Activated CD8-positive, alpha-beta memory T cell treated with anti-CD3 and anti-CD28 coated beads, Interleukin-2, amount 50 U/mL, for 4 hours (primary cell): ENCODE measurements around the gene LZTR1.

ENCODE experiments used
- DNase-seq: peaks from one replicate; pipeline ENCODE4 v3.0.0-alpha.2; 2020

LZTR1 gene

DNA sequence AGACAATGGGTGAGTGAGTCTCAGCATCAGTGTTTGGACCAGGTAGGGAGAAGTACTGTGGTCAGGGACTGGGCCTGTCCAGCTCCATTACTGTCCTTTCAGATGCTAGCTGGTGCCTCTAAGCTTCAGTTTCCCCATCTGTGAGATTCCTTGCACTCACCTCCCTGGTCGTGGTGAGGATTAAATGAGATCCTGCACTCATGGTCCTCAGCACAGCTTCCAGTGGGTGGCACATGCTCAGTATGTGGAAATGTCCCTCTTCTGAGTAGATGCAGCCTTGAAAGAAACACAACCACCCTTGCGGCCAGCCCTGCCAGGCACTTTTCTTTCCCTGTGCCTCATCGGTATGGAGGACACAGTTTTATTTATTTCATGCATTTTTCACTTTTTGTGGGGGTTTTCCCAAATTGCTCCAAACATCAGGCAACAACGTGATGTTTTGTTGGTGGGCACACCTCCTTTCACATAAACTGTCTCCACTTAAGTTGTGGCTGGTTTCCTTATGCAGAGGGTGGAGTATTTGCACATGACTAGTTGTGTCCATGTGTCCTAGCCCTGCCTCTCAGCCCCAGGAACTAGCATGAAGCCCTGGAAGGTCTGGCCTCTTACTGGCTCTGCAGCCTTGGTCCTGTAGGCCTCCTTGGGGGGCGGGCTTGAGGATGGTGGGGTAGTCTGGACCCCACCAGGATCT lies 1.1 kb downstream of the LZTR1 start:
- DNase-seq = no peak

GRCh38 chr22:20985720-20986119 lies 3.6 kb downstream of the LZTR1 start:
- no peak for DNase-seq

GRCh38 chr22:20986365-20986764 lies 4.3 kb downstream of the LZTR1 start:
- DNase-seq = no peak

DNA sequence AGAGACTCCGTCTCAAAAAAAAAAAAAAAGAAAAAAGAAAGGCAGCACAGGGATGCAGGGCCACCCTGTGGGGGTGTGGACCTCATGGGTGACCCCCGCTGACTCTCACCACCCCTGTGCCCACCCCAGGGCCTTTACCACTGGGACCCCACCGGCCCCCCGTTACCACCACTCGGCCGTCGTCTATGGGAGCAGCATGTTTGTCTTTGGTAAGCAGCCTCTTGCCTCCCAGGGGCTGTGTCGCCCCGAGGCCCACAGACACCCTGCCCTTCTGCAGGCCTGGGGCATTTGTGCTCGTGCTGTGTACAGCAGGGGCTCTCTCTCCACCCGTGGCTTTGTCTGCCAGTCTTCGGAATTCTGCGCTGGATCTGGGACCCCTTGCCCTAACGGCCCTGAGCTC lies 5.3 kb downstream of the LZTR1 start:
- DNase-seq = no peak

- no peak for DNase-seq
Observed at GRCh38 chr22:20988573-20989322, 6.7 kb downstream of the LZTR1 start.

GRCh38 chr22:20989323-20990138 lies 7.4 kb downstream of the LZTR1 start:
- no peak for DNase-seq

GRCh38 chr22:20990184-20991180 lies 8.4 kb downstream of the LZTR1 start:
- DNase-seq = no peak

DNA sequence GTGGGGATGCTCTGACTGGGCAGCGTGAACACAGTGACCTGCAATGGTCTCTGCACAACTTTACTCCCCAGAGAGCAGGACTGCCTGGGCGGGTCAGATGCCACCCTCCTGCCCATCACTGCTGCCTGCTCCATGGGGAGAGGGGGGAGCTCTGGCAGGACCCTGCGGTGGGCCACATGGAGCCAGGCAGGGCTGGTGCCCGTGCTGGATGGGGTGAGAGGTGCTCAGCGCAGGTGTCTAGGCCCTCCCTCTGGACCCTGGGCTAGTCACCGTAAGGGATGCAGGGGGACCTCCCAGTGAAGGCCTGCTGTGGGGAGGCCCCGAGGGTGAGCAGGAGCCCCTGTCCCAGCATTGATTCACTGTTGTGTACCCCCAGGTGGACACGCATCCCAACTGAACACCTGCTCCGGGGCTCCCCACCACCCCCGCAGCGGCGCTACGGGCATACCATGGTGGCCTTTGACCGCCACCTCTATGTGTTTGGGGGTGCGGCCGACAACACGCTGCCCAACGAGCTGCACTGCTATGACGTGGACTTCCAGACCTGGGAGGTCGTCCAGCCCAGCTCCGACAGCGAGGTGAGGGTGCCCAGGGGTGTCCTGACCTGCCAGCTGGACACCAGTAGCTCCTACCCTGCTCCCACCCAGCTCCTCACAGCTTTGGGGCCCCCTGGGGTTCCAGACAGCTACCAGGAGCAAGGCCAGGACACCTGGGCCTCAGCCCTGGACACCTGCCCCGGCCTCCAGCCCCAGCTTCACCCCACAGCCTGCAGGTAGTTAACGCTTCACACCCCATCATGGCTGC lies 9.4 kb downstream of the LZTR1 start:
- DNase-seq = no peak

DNA sequence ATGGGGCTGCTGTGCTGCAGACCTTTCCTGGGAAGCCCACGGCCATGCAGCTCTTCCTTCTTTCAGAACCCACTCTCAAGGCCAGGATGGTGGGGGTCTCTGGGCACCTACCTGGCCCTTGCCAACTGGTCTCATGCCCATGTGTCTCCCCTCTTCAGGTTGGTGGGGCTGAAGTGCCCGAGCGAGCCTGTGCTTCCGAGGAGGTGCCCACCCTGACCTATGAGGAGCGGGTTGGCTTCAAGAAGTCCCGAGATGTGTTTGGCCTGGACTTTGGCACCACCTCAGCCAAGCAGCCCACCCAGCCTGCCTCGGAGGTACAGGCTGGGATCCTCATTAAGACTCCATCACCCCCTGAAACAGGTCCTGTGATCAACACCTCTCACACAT lies 10.0 kb downstream of the LZTR1 start:
- DNase-seq = no peak

GRCh38 chr22:20992456-20993303 lies 10.6 kb downstream of the LZTR1 start:
- DNase-seq = no peak

DNA sequence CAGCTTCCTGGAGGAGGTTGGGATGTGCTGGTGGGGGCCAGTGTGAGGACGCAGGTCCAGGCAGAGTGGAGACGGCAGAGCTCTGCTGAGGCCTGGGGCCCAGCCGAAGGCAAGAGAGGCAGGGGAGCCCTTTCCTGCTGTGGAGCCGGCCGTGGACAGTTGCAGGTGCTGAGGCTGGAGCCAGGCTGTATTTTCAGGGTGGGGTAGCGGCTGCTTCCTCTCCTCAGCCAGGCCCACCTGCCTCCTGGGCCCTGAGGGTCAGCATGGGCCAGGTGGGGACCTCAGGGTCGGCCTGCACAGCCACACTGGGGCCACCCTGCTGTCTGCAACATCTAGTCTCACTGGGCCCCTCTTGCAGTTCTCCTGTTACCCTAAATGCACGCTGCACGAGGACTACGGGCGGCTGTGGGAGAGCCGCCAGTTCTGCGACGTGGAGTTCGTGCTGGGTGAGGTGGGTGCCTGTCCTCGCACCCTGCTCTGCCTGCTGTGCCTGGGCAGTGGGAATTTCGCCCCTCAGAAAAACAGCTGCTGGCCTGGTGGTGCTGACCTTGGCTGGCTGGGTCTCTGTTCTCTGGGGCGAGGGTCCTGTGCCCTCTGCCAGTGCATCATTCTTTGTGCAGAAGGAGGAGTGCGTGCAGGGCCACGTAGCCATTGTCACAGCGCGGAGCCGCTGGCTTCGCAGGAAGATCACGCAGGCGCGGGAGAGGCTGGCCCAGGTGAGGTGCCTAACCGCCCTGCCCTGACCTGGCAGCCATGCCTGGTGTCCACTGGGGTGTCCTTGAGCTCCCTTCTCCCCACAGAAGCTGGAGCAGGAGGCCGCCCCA lies 11.4 kb downstream of the LZTR1 start:
- no peak for DNase-seq

DNA sequence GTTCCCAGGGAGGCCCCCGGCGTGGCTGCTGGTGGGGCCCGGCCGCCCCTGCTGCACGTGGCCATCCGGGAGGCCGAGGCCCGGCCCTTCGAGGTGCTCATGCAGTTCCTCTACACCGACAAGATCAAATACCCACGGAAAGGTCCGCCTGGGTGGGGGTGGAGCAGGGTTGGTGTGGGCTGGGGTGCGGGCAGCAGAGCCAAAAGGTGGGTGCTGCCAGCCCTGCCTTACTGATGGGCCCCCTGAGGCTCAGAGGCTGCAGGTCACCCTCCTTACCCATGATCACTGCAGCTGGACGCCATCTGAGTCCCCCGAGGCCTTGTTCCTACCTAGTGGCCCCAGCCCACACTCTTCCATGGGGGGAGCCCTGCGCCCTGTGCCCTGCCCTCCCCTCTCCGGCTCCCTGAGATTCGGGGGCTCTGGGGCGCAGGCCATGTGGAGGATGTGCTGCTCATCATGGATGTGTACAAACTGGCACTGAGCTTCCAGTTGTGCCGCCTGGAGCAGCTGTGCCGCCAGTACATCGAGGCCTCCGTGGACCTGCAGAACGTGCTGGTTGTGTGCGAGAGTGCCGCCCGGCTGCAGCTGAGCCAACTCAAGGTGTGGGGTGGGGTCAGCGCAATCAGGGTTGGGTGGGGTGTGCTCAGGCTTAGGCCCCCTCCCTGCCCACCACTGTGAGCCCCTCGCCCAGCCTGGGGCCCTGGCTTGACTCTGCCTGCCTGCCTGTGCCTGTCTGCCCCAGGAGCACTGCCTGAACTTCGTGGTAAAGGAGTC lies 12.2 kb downstream of the LZTR1 start:
- DNase-seq = no peak

DNA sequence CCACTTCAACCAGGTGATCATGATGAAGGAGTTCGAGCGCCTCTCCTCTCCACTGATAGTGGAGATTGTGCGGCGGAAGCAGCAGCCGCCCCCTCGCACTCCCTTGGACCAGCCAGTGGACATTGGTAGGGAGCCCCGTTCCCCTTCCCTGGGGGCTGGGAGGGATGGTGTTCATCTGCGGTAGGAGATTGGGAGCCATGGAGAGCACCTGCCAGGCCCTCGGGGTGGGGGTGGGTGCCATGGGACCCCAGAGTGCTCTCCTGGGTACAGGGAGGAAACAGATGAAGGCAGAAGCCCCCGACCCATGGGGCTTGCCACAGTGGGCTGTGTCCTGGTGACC lies 12.8 kb downstream of the LZTR1 start:
- no peak for DNase-seq

- no peak for DNase-seq
Observed at GRCh38 chr22:20995329-20996030, 13.4 kb downstream of the LZTR1 start.

DNA sequence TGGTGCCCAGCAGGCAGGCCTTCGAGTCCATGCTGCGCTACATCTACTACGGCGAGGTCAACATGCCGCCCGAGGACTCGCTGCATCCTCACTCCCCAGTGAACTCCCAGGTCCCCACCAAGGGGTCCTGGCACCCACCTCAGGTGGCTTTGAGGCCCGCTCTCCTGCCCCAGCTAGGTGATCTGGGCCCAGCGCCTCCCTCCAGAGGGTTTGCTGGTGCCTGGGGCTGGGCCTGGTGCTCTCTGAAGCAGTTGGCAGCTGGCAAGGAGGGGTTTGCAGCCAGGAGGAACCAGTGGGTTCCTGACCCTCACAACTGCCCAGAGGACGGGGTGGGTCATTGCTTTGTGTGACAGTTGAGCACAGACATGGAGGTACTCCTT lies 13.9 kb downstream of the LZTR1 start:
- DNase-seq = no peak

DNA sequence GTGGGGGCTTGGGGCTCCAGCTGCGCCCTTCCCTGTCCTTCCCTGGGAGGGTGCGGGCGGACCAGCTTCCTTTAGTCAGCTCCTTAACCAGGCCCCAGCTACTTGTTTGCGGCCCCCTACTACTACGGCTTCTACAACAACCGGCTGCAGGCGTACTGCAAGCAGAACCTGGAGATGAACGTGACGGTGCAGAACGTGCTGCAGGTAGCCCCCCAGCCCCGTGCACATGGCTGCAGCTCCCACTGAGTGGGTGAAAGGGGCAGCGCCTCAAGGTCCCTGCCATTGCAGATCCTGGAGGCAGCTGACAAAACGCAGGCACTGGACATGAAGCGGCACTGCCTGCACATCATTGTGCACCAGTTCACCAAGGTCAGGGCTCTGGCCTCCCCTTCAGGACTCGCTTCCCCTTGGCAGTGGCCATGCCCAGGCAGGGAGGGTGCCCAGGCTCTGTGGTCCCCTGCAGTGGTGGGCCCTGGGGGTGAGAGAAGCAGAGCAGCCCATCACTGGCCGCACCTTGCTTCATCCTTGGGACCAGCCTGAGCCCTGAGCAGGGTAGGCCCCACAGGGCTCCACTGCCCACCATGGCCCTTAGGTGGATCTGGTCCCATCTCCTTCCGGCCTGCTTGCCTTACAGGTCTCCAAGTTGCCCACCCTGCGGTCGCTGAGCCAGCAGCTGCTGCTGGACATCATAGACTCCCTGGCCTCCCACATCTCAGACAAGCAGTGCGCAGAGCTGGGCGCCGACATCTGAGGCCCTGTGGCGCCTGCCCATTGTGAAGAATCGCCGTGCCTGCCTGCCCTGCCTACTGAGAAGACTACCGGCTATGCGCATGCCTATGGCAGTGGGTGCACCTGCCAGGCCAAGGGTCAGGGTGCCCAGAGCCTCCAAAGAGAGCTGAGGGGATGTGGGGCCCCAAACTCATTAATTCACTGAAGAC lies 14.8 kb downstream of the LZTR1 start:
- no peak for DNase-seq

GRCh38 chr22:20997536-20998257 lies 15.6 kb downstream of the LZTR1 start:
- no peak for DNase-seq
